B cell (primary cell): ENCODE measurements around the gene PUM1. TPM values are rescaled to one million over a fixed set of nuclear protein-coding genes. Genes with fewer than 3 reads are reported as not detected.

Source experiments
- ATAC-seq: fragments of 200-7000 bp; cut with Tn5 transposase; one replicate; pipeline ENCODE4 v1.10.0; 2021; ENCODE audit warnings: low read depth, mild to moderate bottlenecking, moderate number of reproducible peaks, moderate library complexity
- CTCF ChIA-PET: fragments of 350-600 bp; sonication (Branson Sonifier 250); formaldehyde crosslinking; loops from one replicate; lab custom pipeline; 2021; ENCODE audit warnings: antibody characterized with exemption, inconsistent platforms; lab: Charles Lee
- POLR2A ChIA-PET: fragments of 350-600 bp; sonication (Branson Sonifier 250); formaldehyde crosslinking; loops from one replicate; lab custom pipeline; 2021; ENCODE audit warnings: antibody characterized with exemption; lab: Charles Lee
- DNase-seq: peaks from one replicate; pipeline ENCODE4 v3.0.0; 2013
- H2AFZ ChIP-seq: 2 replicates; pipeline ENCODE4 v1.6.1; 2012; ENCODE audit warnings: mild to moderate bottlenecking, low read depth, low read length; ENCODE audit not compliant: insufficient read depth, poor library complexity, severe bottlenecking
- H3K27ac ChIP-seq, 2 donors: 1 replicate in 1 of 2; 2 replicates in 1 of 2; pipeline ENCODE4 v1.5.1; 2012 to 2013; ENCODE audit warnings: low read length in 2 of 2, mild to moderate bottlenecking in 2 of 2, moderate library complexity in 1 of 2
- H3K27me3 ChIP-seq, 4 experiments: fragments of 200-600 bp in 1 of 4; sonication (generic) in 1 of 4; replicated peaks in 1 of 4; 1 replicate in 2 of 4; 2 replicates in 2 of 4; pipeline versions ENCODE4 v1.6.1 to v1.7.0; 2013 to 2016; ENCODE audit warnings: low read length in 3 of 4, mild to moderate bottlenecking in 2 of 4, mixed read lengths in 1 of 4, moderate library complexity in 1 of 4; ENCODE audit not compliant: insufficient read depth in 4 of 4, control insufficient read depth in 3 of 4; ENCODE audit errors: control extremely low read depth in 1 of 4
- H3K36me3 ChIP-seq, 2 experiments: replicated peaks in 1 of 2; 1 replicate in 1 of 2; 2 replicates in 1 of 2; pipeline versions ENCODE4 v1.6.1 to v1.7.1; 2013; ENCODE audit warnings: low read length in 1 of 2; ENCODE audit not compliant: insufficient read depth in 2 of 2, control insufficient read depth in 1 of 2; ENCODE audit errors: control extremely low read depth in 1 of 2, extremely low read depth in 1 of 2
- H3K4me1 ChIP-seq, 2 donors: fragments of 200-600 bp in 1 of 2; sonication (generic) in 1 of 2; 1 replicate in 1 of 2; 2 replicates in 1 of 2; pipeline versions ENCODE4 v1.5.1 to v1.6.1; 2013 to 2017; ENCODE audit warnings: low read length in 2 of 2; ENCODE audit not compliant: control insufficient read depth in 2 of 2, insufficient read depth in 2 of 2
- H3K4me2 ChIP-seq: replicated peaks from 2 replicates; pipeline ENCODE3; 2012; ENCODE audit warnings: mild to moderate bottlenecking, low read depth, low read length; ENCODE audit not compliant: poor library complexity, severe bottlenecking
- H3K4me3 ChIP-seq, 5 experiments: fragments of 200-600 bp in 1 of 5; sonication (generic) in 1 of 5; 1 replicate in 3 of 5; 2 replicates in 2 of 5; pipeline versions ENCODE4 v1.5.1 to v1.7.0; 2011 to 2016; ENCODE audit warnings: low read length in 4 of 5, mild to moderate bottlenecking in 4 of 5, low read depth in 2 of 5, control low read depth in 1 of 5, moderate library complexity in 1 of 5; ENCODE audit not compliant: insufficient read depth in 1 of 5; ENCODE audit errors: control extremely low read depth in 1 of 5, extremely low read depth in 1 of 5
- H3K79me2 ChIP-seq: fragments of 200-600 bp; sonication (generic); one replicate; pipeline ENCODE4 v1.6.0; 2016; ENCODE audit warnings: low read length; ENCODE audit not compliant: control insufficient read depth, insufficient read depth
- H3K9ac ChIP-seq: fragments of 200-600 bp; sonication (generic); 2 replicates; pipeline ENCODE4 v1.6.1; 2017; ENCODE audit warnings: mild to moderate bottlenecking, low read length, moderate library complexity
- H3K9me3 ChIP-seq, 3 donors: one replicate each; pipeline versions ENCODE4 v1.6.1 to v1.7.1; 2013; ENCODE audit warnings: low read length in 2 of 3; ENCODE audit not compliant: control insufficient read depth in 2 of 3, insufficient read depth in 1 of 3; ENCODE audit errors: control extremely low read depth in 1 of 3
- H4K20me1 ChIP-seq: 2 replicates; pipeline ENCODE4 v1.6.0; 2012; ENCODE audit warnings: mild to moderate bottlenecking, low read length; ENCODE audit not compliant: insufficient read depth, control insufficient read depth, poor library complexity, severe bottlenecking
- H3K27ac Mint-ChIP-seq: one replicate; pipeline ENCODE4 v1.8.0; 2021; ENCODE audit warnings: mixed read lengths
- H3K27me3 Mint-ChIP-seq: one replicate; pipeline ENCODE4 v1.8.0; 2021; ENCODE audit warnings: mixed read lengths
- H3K4me1 Mint-ChIP-seq: one replicate; pipeline ENCODE4 v1.8.0; 2021; ENCODE audit warnings: mixed read lengths
- H3K4me3 Mint-ChIP-seq: one replicate; pipeline ENCODE4 v1.8.0; 2021; ENCODE audit warnings: mixed read lengths
- H3K9me3 Mint-ChIP-seq: one replicate; pipeline ENCODE4 v1.8.0; 2022; ENCODE audit warnings: mixed read lengths; ENCODE audit not compliant: insufficient read depth
- CTCF ChIP-seq: fragments of 200-600 bp; IDR thresholded peaks from one replicate; pipeline ENCODE4 v1.8.0; 2022; ENCODE audit warnings: antibody characterized with exemption, mild to moderate bottlenecking
- EZH2 ChIP-seq: IDR thresholded peaks from 2 replicates; pipeline ENCODE4 v1.6.1; 2012; ENCODE audit warnings: borderline replicate concordance, low read depth, mild to moderate bottlenecking, moderate library complexity, low read length; ENCODE audit not compliant: insufficient read depth, poor library complexity, severe bottlenecking
- WGBS: methylation state at CpG from one replicate; pipeline ENCODE4 v1.1.5; 2013; ENCODE audit warnings: missing lambda C conversion rate; ENCODE audit not compliant: insufficient coverage; 5-methylcytosine and 5-hydroxymethylcytosine counted together
- intact Hi-C: fragments of 100-400 bp; cut with micrococcal nuclease; formaldehyde crosslinking; loops from one replicate; pipeline ENCODE4 v1.10.0; 2022
- polyA plus RNA-seq: library from polyadenylated mRNA; depleted of rRNA; stranded (reverse); fragments of >200 nt; gene quantifications from 2 replicates; pipeline ENCODE4 v1.2.3, GENCODE V29; 2012
- total RNA-seq, 2 donors: library from RNA; stranded (reverse); fragments of 120-200 nt in 1 of 2; gene quantifications; 1 replicate in 1 of 2; 2 replicates in 1 of 2; pipeline versions ENCODE4 v1.2.3 to v1.2.4, GENCODE V29; 2013 to 2022

PUM1 gene
- total and polyA plus RNA-seq, 2 donors (not counting 1 experiment from before 2014, with no cell fraction given) = 52.8 to 177 TPM

GRCh38 chr1:30886710-30887428 is 178.6 kb downstream of the PUM1 start:
- H3K4me2 ChIP-seq = no peak overlapping the region
- ChIA-PET POLR2A (no interaction called here), CTCF (interaction anchor here (1.5 kb wide), 1 partner anchor 18 kb away, joined by 3 read pairs; no protein-coding TSS in a partner anchor)
- no peak for ATAC-seq
- no peak overlapping the region for H3K9ac ChIP-seq
- no peaks in the 10 kb centered on the region for H3K9me3 Mint-ChIP-seq
- WGBS = 91% methylated on average over 9 of the region's 12 CpGs
- H3K27me3 Mint-ChIP-seq = peaks cover 29% of the 10 kb centered on the region
- H3K4me1 ChIP-seq = peaks cover 5 to 14% of the 10 kb centered on the region in 2 donors
- H3K4me3 ChIP-seq = no peak overlapping the region
- H2AFZ ChIP-seq = no peak overlapping the region
- intact Hi-C loops = no loop called here
- H3K27me3 ChIP-seq = peaks cover 0 to 25% (median 8%) of the 10 kb centered on the region in 4 experiments
- H3K27ac ChIP-seq = no peak overlapping the region
- peaks cover 0 to 5% (median 0%) of the 10 kb centered on the region in 3 donors for H3K9me3 ChIP-seq
- no peaks in the 10 kb centered on the region for H3K36me3 ChIP-seq
- H3K79me2 ChIP-seq = no peaks in the 10 kb centered on the region
- H3K4me1 Mint-ChIP-seq = peaks cover 12% of the 10 kb centered on the region
- H3K4me3 Mint-ChIP-seq = no peak overlapping the region
- H4K20me1 ChIP-seq = no peaks in the 10 kb centered on the region
- no peak for DNase-seq
- no peak overlapping the region for H3K27ac Mint-ChIP-seq
- TF ChIP-seq EZH2 (no peak), CTCF (no peak)
